Osteocyte (in vitro differentiated cells): ENCODE measurements around the gene ARHGEF16. TPM values are rescaled to one million over a fixed set of nuclear protein-coding genes. Genes with fewer than 3 reads are reported as not detected.

Experiments used
- DNase-seq: peaks from one replicate; pipeline ENCODE4 v3.0.0; 2021; ENCODE audit warnings: mixed read lengths; ENCODE audit not compliant: unreplicated experiment; ENCODE audit errors: extremely low spot score
- H3K27ac Mint-ChIP-seq: one replicate; pipeline ENCODE4 v1.8.0; 2021; ENCODE audit warnings: mild to moderate bottlenecking, mixed read lengths; ENCODE audit not compliant: unreplicated experiment
- H3K27me3 Mint-ChIP-seq: one replicate; pipeline ENCODE4 v1.8.0; 2021; ENCODE audit warnings: mixed read lengths; ENCODE audit not compliant: unreplicated experiment
- H3K36me3 Mint-ChIP-seq: one replicate; pipeline ENCODE4 v1.8.0; 2021; ENCODE audit warnings: mixed read lengths; ENCODE audit not compliant: unreplicated experiment
- H3K4me1 Mint-ChIP-seq: one replicate; pipeline ENCODE4 v1.8.0; 2021; ENCODE audit warnings: mixed read lengths; ENCODE audit not compliant: unreplicated experiment
- H3K4me3 Mint-ChIP-seq: one replicate; pipeline ENCODE4 v1.8.0; 2021; ENCODE audit warnings: mild to moderate bottlenecking, moderate library complexity, mixed read lengths; ENCODE audit not compliant: unreplicated experiment
- H3K9me3 Mint-ChIP-seq: one replicate; pipeline ENCODE4 v1.8.0; 2021; ENCODE audit warnings: mixed read lengths; ENCODE audit not compliant: unreplicated experiment
- total RNA-seq: library from RNA; stranded (reverse); gene quantifications from 2 replicates; pipeline ENCODE4 v1.2.1, GENCODE V29; 2021
- TF ChIP-seq, protein P1 (sequence below): fragments of 200-600 bp; sonication (generic); IDR thresholded peaks from 2 replicates; pipeline ENCODE4 v1.5.0; 2021; ENCODE audit warnings: antibody characterized with exemption, mild to moderate bottlenecking, moderate library complexity

The ARHGEF16 gene
- total RNA-seq, 1 donor from 2014 or later, result 3.2 TPM

DNA sequence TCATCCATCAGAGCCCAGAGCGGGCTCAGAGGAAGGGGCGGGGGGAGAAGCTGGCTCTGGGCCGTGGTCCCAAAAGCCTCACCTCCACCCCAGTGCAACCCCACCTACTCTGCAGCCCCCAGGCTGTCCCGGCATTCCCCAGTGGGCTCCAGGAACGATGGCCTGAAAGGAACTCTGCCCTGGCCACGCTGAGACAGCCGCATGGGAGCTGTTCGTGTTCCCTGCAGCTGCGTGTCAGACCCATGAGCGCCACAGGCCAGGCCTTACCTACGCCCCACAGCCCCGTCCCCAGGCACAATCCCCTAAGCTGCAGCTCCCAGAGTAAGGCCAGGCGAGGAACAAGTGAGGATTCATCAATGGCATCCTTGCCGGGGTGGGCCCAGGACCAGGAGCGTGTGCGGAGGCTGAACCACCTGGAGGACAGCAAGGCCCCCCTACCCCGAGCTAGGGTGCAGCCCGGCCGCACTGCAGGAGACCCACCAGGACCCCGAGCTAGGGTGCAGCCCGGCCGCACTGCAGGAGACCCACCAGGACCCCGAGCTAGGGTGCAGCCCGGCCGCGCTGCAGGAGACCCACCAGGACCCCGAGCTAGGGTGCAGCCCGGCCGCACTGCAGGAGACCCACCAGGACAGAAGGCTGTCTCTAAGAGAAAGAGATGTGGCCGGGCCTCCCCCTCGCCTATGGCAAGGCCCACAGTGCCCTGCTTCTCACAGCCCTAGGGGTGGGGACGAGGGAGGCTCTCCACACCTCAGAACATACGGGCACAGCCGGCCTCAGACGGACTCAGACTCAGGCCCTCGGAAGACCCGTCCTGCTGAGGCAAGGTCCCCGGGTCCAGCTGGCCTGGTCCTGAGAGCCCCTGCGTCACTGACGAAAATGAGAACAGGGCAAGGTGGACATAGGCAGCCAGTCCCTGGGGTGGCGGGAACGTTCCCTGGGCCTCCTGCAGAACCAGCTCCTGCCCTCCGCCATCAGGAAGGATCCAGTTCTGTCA is 26.5 kb upstream of the ARHGEF16 start:
- Mint-ChIP-seq H3K27ac (no peak overlapping the region), H3K4me3 (no peak overlapping the region), H3K27me3 (no peaks in the 10 kb centered on the region), H3K36me3 (no peaks in the 10 kb centered on the region), H3K9me3 (no peaks in the 10 kb centered on the region), H3K4me1 (peaks cover 3% of the 10 kb centered on the region)
- DNase-seq, result no peak
- TF ChIP-seq, protein P1, sequence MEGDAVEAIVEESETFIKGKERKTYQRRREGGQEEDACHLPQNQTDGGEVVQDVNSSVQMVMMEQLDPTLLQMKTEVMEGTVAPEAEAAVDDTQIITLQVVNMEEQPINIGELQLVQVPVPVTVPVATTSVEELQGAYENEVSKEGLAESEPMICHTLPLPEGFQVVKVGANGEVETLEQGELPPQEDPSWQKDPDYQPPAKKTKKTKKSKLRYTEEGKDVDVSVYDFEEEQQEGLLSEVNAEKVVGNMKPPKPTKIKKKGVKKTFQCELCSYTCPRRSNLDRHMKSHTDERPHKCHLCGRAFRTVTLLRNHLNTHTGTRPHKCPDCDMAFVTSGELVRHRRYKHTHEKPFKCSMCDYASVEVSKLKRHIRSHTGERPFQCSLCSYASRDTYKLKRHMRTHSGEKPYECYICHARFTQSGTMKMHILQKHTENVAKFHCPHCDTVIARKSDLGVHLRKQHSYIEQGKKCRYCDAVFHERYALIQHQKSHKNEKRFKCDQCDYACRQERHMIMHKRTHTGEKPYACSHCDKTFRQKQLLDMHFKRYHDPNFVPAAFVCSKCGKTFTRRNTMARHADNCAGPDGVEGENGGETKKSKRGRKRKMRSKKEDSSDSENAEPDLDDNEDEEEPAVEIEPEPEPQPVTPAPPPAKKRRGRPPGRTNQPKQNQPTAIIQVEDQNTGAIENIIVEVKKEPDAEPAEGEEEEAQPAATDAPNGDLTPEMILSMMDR, result no peak

- H3K4me3 Mint-ChIP-seq, result no peak overlapping the region
- H3K27ac Mint-ChIP-seq, result no peak overlapping the region
- H3K4me1 Mint-ChIP-seq, result peaks cover 3% of the 10 kb centered on the region
- H3K9me3 Mint-ChIP-seq, result no peaks in the 10 kb centered on the region
- H3K36me3 Mint-ChIP-seq, result no peaks in the 10 kb centered on the region
- H3K27me3 Mint-ChIP-seq, result no peaks in the 10 kb centered on the region
- TF ChIP-seq, protein P1, result no peak
- no peak for DNase-seq
Observed at GRCh38 chr1:3428899-3429298, 25.6 kb upstream of the ARHGEF16 start.

DNA sequence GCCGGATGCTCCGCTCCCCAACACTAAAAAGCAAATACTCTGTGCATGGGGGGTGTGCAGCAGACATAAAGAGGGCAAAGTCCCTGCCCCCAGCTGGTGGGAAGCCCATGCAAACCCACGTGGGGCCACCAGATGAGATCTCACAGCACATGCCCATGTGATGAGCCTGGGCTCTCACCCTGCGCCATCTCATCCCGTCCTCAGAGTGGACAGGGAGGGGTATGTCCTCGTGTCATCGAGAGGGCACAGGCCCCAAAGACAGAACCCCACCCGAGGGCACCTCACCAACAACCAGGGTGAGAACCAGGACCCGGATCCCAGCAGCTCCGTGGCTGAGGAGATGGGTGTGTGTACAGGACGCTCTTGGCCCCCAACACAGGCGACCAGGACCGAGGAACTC is 25.1 kb upstream of the ARHGEF16 start:
- H3K9me3 Mint-ChIP-seq, result no peaks in the 10 kb centered on the region
- DNase-seq, result no peak
- no peaks in the 10 kb centered on the region for H3K36me3 Mint-ChIP-seq
- H3K27ac Mint-ChIP-seq, result no peak overlapping the region
- TF ChIP-seq, protein P1, result no peak
- H3K4me3 Mint-ChIP-seq, result no peak overlapping the region
- no peaks in the 10 kb centered on the region for H3K27me3 Mint-ChIP-seq
- peaks cover 3% of the 10 kb centered on the region for H3K4me1 Mint-ChIP-seq

GRCh38 chr1:3429766-3430165 is 24.7 kb upstream of the ARHGEF16 start:
- Mint-ChIP-seq H3K27ac (no peak overlapping the region), H3K36me3 (no peaks in the 10 kb centered on the region), H3K4me1 (peaks cover 3% of the 10 kb centered on the region), H3K9me3 (no peaks in the 10 kb centered on the region), H3K4me3 (no peak overlapping the region), H3K27me3 (no peaks in the 10 kb centered on the region)
- no peak for DNase-seq
- TF ChIP-seq, protein P1, result no peak

GRCh38 chr1:3430406-3430805 is 24.1 kb upstream of the ARHGEF16 start:
- H3K27ac Mint-ChIP-seq, result no peak overlapping the region
- no peak overlapping the region for H3K4me3 Mint-ChIP-seq
- no peak for DNase-seq
- no peaks in the 10 kb centered on the region for H3K36me3 Mint-ChIP-seq
- H3K9me3 Mint-ChIP-seq, result no peaks in the 10 kb centered on the region
- no peaks in the 10 kb centered on the region for H3K27me3 Mint-ChIP-seq
- TF ChIP-seq, protein P1, result no peak
- H3K4me1 Mint-ChIP-seq, result peaks cover 3% of the 10 kb centered on the region
